ENCODE measurements around the gene ZNF219.

- no peak for TF ChIP-seq POLR2A (IDR thresholded peaks at IDR 0.05; ENCODE audit: low read depth, low read length)
- no peak for TF ChIP-seq POLR2AphosphoS5 (IDR thresholded peaks at IDR 0.05; ENCODE audit: low read depth, low read length)
- no peak for TF ChIP-seq SPI1 (IDR thresholded peaks at IDR 0.05; ENCODE audit: low read depth, low read length)
- no peak for TF ChIP-seq PAX5 (IDR thresholded peaks at IDR 0.05; ENCODE audit: insufficient read depth, low read length, severe bottlenecking)
Measured at GRCh38 chr14:21112255-21112654, 13.8 kb upstream of the ZNF219 start.
